ENCODE results near the gene VEZF1.

Gene VEZF1

GRCh38 chr17:57999010-57999495 lies 11.0 kb upstream of the VEZF1 start:
- DNase-seq (ENCODE audit: low read depth) = no peak

DNA sequence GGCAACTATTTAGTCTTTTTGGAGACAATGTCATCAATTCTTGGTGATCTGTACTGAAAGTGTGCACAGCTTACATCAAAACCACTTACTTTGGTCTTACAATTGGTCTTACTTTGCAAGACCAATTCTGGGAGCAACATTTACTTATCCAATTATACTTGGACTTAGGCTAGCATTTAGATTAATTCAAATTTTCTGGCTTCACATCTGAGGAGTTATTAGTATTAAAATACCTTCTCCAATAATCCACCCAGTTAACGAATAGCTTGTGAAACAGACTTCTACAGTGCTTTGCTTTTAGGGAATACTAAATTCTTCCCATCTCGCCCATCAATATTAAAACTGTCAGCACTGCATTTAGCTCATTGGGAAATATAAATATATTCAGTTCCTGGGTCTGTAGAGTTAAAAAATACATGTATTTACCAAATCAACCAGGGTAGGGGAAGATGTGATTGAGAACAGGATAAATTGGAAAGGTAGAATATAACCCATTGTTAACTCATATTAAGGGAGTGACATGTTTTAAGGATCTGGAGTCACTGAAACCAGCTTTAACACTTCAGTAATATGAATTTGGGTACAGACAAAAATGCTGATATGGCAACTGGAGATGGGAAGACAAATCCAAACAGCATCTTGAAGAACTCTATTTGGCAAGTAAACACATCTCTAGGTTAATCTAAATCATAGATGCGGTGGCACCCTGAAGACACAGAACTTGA lies 9.2 kb upstream of the VEZF1 start:
- no peak for DNase-seq (ENCODE audit: low read depth)

DNA sequence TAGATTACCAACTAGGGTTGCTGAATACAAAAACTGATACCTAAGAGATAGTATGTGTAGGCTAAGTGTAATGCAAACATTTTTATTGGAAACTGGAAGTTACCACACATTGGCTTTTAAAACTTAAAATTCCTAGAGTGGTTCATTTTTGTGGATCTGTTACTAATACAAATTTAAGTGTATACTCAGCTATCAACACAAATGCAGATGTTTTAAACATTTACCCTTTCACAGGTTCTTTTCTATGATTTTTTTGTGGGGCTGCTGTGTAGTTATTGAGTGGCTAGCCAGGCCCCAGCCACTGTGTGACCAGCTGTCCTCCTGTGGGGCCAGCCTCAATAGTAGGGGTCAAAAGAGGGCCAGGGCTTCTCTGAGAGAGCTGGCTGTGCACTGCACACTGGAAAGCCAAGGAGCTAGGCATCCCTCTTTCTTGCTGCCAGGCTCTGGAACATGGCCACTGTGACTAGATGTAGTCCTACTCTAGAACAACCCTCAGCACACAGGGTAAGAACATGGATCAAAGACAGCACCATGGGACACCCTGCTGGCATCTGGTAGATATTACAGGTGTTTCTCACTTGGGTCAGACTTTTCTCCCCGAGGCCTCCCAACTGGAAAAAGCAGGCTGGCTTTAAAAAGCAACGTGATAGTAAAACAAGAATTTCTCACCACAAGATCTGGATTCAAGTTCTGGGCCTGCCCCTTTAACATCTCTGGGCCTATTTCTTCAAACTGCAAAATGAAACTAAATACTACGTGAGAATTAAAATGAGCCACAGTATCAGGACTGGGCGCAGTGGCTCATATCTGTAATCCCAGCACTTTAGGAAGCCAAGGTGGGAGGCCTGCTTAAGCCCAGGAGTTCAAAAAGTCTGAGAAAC lies 7.3 kb upstream of the VEZF1 start:
- peak; percentile 86 for DNase-seq (ENCODE audit: low read depth)

DNA sequence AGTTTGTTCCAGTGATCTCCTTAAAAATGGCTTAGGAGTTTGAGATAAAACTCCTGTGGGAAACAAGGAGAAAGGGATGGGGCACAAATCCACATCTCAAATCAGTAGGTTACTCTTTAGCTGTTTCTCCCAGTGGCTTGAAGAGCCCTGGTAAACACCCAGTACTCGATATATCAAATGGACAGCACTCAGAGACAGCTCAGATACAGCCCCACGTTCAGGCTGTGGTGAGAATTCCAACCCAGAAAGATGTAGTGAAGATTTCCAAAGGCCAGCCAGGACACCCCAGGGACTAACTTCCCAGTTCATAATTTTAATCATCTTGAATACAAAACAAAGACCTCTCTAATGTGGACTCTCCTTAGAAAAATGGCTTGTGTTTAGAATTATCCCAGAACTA lies 6.4 kb upstream of the VEZF1 start:
- no peak for DNase-seq (ENCODE audit: low read depth)

DNA sequence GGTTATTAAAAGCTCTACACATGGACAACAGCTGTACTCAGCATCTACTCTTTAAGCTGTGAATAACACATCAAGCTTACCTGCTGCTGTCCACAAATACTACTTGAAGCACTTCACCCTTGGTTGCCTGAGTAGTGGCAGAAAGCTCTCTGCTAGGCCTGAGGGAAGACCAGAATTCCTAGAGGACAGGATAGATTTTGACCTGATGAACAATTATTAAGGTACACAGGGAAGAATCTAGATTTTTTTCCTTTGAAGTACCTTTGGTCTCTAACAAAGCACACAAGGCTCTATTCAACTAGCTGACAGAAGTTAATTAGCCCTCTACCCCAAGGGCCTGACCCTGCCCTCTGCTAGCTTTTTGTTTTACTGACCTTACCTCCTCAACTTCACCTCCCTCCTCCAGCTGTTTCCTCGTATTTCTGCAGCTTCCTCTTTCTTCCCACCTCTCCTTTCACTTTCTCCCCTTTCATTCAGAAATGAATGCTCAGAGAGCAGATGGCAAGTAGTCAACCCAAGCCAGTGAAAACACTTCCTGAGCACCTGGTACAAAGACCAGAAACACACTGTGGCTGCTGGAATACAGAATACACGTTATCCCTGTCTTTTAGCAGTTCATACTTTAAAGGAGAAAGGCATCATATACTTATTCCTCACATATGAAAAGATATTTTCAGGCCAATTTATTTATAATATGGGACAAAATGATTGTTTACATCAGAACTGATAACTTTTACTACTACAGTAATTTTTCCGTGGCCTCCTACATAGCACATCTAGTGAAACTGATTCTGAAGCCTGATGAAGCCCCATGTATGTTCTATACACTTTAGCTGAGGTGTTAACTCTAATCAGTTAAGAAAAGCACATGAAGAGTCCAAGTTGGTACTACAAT lies 5.7 kb upstream of the VEZF1 start:
- no peak for DNase-seq (ENCODE audit: low read depth)

- no peak for DNase-seq (ENCODE audit: low read depth)
Observed at GRCh38 chr17:57991537-57991936, 3.5 kb upstream of the VEZF1 start.

GRCh38 chr17:57990037-57990436 lies 2.0 kb upstream of the VEZF1 start:
- no peak for DNase-seq (ENCODE audit: low read depth)

GRCh38 chr17:57988301-57989250 lies 522 bp upstream of the VEZF1 start:
- DNase-seq (ENCODE audit: low read depth) = peak; percentile 76

DNA sequence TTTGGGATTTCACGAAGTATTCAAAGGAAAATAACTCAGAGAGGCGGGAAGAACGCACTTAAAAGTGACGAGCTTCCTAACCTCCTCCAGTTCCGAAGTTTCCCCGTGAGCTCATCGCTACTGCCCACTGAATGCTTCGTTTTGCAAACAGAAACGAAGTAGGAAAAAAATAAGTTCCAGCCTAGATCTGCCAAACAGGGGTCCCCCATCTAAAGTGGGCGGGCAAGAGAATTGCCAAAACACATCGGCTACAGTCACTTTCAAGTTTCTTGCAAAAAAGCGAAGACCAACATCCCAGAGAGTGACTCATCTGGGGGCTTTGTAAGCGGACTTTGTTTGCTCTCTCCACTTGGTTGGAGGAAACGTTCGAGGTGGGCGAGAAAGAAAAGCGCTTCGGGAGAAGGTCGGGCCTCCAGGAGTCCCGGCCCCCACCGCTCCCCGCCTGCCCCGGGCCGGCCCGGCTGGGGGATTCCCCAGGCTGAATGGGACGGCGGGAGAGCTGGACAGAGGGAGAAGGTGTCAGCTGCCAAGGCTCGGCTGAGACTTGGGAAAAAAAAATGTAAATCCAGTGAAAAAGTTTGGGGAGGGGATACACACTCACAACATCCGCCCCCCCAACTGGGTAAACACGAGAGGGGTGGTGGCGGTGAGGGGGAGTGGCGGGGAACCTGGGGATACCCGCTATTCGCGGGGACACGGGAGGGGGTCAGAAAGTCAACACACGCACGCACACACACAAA lies 1.0 kb downstream of the VEZF1 start:
- DNase-seq (ENCODE audit: low read depth) = peak; percentile 74

DNA sequence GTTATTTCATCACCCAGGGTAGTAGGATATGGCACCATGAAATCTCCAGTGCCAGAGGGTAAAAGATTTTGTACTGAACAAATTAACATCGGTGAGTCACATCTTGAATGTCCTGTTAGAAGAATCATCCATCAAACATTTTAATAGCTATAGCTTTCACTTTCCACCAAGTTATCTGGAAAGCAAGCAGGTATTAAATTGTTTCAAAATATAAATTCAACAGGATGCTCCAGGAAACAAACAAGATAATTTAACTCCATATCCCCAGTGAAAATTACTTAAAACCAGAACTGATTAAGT lies 2.4 kb downstream of the VEZF1 start:
- peak; percentile 80 for DNase-seq (ENCODE audit: low read depth)

DNA sequence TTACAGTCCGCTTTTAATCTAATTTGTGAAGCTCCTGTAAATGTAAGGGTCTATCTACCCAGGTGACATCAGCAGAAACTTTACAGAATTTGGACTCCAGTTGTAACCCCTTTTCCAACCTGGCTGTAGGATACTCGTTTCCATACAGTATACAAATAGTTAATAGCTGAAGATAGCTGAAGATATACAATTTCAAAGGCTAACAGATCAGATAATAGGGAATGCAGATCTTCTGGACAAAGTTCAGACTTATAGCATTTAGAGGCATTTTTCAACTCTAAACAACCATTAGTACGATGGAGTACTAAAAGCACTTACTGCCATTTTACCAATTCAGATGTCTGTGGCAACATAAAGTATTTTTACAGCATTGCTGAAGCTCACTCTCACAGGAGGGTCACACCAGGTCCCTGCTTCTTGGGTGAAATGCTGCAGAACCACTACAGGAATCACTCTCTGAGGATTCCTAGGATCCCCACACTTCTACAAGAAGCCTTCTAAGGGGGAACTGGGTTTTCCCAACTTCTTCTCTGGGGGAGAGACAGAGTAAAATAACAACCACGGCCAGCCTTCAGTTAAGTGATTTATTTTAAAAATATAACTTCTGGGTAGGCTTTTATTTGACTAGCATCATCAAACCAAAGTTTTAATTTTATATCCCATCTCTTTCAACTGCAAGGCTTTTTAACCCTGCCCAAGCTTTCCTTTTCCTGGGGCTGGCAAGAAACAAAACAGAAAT lies 2.9 kb downstream of the VEZF1 start:
- peak; percentile 76 for DNase-seq (ENCODE audit: low read depth)

GRCh38 chr17:57984261-57984890 lies 3.7 kb downstream of the VEZF1 start:
- DNase-seq (ENCODE audit: low read depth) = peak; percentile 73

GRCh38 chr17:57983446-57983845 lies 4.6 kb downstream of the VEZF1 start:
- no peak for DNase-seq (ENCODE audit: low read depth)

- DNase-seq (ENCODE audit: low read depth) = no peak
Observed at GRCh38 chr17:57982452-57983170, 5.4 kb downstream of the VEZF1 start.

DNA sequence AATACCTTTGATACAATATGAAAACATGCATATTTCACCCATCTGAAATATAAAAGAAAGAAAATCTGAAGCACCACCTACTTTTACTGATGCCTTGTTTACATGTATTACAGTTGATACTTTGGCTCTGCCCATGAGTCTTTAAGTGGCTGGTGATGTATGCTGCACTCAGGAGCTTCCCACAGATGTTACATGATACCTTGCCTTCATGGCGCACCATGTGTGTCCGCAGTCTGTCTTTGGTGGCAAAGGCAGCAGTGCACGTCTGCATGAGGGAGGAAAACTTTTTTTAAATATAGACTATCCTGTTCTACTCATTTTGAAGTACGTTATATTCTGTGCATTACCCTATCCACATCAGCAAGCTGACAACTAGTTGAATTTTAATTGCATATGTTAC lies 7.5 kb downstream of the VEZF1 start:
- DNase-seq (ENCODE audit: low read depth) = no peak

GRCh38 chr17:57979076-57979475 lies 9.0 kb downstream of the VEZF1 start:
- no peak for DNase-seq (ENCODE audit: low read depth)

DNA sequence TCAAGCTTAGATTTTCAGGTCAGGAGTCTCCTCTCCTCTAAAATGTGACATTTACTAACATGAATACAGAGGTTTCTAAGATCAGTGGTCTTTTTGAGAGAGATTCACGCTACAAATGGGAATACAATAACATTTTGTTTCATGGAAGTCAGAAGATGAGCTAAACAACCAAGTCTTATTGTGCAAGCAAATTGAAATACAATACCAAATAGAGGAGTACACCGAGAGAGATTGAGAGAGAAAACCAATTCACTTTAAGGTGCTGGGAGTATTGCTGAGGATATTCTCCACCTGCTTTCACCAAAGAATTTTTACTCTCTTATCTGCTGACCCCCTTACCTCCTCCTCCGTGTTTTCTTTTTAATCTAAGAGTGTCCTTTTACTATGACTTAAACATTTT lies 11.5 kb downstream of the VEZF1 start:
- no peak for DNase-seq (ENCODE audit: low read depth)

- DNase-seq (ENCODE audit: low read depth) = peak; percentile 33
Observed at GRCh38 chr17:57975044-57975443, 13.0 kb downstream of the VEZF1 start.

All from EH (cell line).